Measurements from ENCODE around the gene AEBP2. TPM values are rescaled to one million over a fixed set of nuclear protein-coding genes. Genes with fewer than 3 reads are reported as not detected.
"Not testable (repeated sequence)": the region's sequence is repeated elsewhere in the genome, so short reads cannot be mapped to it uniquely, and the experiment has no call there.

The AEBP2 gene
- total and polyA plus RNA-seq, 2 experiments from 2014 or later, result 13.6 to 23.0 TPM

- Histone ChIP-seq H3K9me3 (ENCODE audit: low read depth) (no peaks in the 10 kb centered on the region), H3K4me3 (no peak overlapping the region), H3K36me3 (no peaks in the 10 kb centered on the region), H3K4me1 (ENCODE audit: low read depth) (peaks cover under 1% of the 10 kb centered on the region), H3K27me3 (no peaks in the 10 kb centered on the region), H3K27ac (no peak overlapping the region)
- no peak for TF ChIP-seq CTCF (IDR thresholded peaks at IDR 0.05; ENCODE audit: low read depth, low read length)
- DNase-seq (ENCODE audit: low read depth in 1 of 2, low spot score in 1 of 2), result no peak
These were observed 23.7 kb upstream of the AEBP2 start for GRCh38 chr12:19415563-19415962.

- no peak for TF ChIP-seq CTCF (IDR thresholded peaks at IDR 0.05; ENCODE audit: low read depth, low read length)
- no peak overlapping the region for H3K4me3 ChIP-seq
- no peaks in the 10 kb centered on the region for H3K4me1 ChIP-seq (ENCODE audit: low read depth)
- DNase-seq (ENCODE audit: low read depth in 1 of 2, low spot score in 1 of 2), result no peak
- no peaks in the 10 kb centered on the region for H3K27me3 ChIP-seq
- no peaks in the 10 kb centered on the region for H3K9me3 ChIP-seq (ENCODE audit: low read depth)
- no peaks in the 10 kb centered on the region for H3K36me3 ChIP-seq
- no peak overlapping the region for H3K27ac ChIP-seq
These were observed 20.2 kb upstream of the AEBP2 start for GRCh38 chr12:19419086-19419485.

GRCh38 chr12:19421503-19422282 lies 17.6 kb upstream of the AEBP2 start:
- no peak overlapping the region for H3K27ac ChIP-seq
- no peak for TF ChIP-seq CTCF (IDR thresholded peaks at IDR 0.05; ENCODE audit: low read depth, low read length)

GRCh38 chr12:19423166-19423930 lies 15.9 kb upstream of the AEBP2 start:
- H3K9me3 ChIP-seq (ENCODE audit: low read depth), result no peaks in the 10 kb centered on the region
- no peaks in the 10 kb centered on the region for H3K36me3 ChIP-seq
- no peak for DNase-seq (ENCODE audit: low read depth in 1 of 2, low spot score in 1 of 2)

More at GRCh38 chr12:19421503-19422282, 17.6 kb upstream of the AEBP2 start:
- Histone ChIP-seq H3K27me3 (no peaks in the 10 kb centered on the region), H3K9me3 (ENCODE audit: low read depth) (no peaks in the 10 kb centered on the region), H3K4me3 (no peak overlapping the region), H3K36me3 (no peaks in the 10 kb centered on the region), H3K4me1 (ENCODE audit: low read depth) (no peaks in the 10 kb centered on the region)
- DNase-seq (ENCODE audit: low read depth in 1 of 2, low spot score in 1 of 2), result no peak

GRCh38 chr12:19428246-19428645 lies 11.0 kb upstream of the AEBP2 start:
- Histone ChIP-seq H3K27ac (no peak overlapping the region), H3K4me3 (no peak overlapping the region), H3K9me3 (ENCODE audit: low read depth) (no peaks in the 10 kb centered on the region), H3K36me3 (no peaks in the 10 kb centered on the region), H3K27me3 (no peaks in the 10 kb centered on the region), H3K4me1 (ENCODE audit: low read depth) (no peaks in the 10 kb centered on the region)
- TF ChIP-seq CTCF (IDR thresholded peaks at IDR 0.05; ENCODE audit: low read depth, low read length), result no peak
- peak in 1 of 2 donors; percentile 35 for DNase-seq (ENCODE audit: low read depth in 1 of 2, low spot score in 1 of 2)

More at GRCh38 chr12:19423166-19423930, 15.9 kb upstream of the AEBP2 start:
- no peak overlapping the region for H3K27ac ChIP-seq
- no peaks in the 10 kb centered on the region for H3K27me3 ChIP-seq
- no peaks in the 10 kb centered on the region for H3K4me1 ChIP-seq (ENCODE audit: low read depth)
- TF ChIP-seq CTCF (IDR thresholded peaks at IDR 0.05; ENCODE audit: low read depth, low read length), result no peak
- H3K4me3 ChIP-seq, result no peak overlapping the region

- not testable (repeated sequence) for H3K27ac ChIP-seq; H3K4me3 ChIP-seq; H3K9me3 ChIP-seq (ENCODE audit: low read depth); H3K27me3 ChIP-seq; DNase-seq (ENCODE audit: low read depth in 1 of 2, low spot score in 1 of 2); H3K4me1 ChIP-seq (ENCODE audit: low read depth); H3K36me3 ChIP-seq
These were observed 9.8 kb upstream of the AEBP2 start for GRCh38 chr12:19429491-19429890.

Data from cardiac muscle cell (in vitro differentiated cells and primary cell).